Fibroblast of upper back skin (primary cell): Measurements from ENCODE around the gene MTF2.
"Not testable (repeated sequence)": the region's sequence is repeated elsewhere in the genome, so short reads cannot be mapped to it uniquely, and the experiment has no call there.

Experiments used
- DNase-seq: peaks from one replicate; pipeline ENCODE4 v3.0.0-alpha.2; 2013

Gene MTF2

DNA sequence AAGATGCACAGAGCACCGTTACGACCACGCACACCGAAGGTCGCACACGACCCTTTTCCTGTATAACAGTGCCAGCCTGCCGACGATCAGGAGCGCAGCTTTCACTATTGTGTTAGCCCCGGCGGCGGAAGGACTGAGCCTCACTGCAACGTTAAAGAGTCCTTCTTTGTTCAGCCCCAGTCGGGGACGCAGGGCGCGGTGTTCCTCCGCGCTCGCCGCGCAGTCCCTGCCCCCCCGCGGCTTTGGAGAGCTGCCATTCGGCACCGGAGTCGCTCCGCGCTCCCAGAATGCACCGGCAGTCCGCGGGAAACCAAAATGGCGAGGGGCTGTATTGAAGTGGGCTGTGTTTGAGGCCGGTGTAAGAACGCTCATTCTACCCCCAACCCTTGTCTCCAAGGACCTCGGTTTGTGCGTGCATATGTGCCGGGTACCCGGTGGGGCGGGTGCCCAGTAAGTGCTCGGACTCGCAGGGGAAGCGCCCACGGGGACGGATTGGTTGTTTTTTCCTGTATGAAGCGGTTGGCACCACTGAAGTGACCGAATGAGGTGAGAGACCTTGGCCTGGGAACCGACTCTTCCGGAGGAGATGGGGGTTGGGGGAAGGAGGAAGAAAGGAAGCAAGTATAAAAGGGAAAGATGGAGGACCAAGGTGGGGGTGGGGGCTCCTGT lies at the start of gene MTF2:
TSS of gene MTF2 (plus strand) at position 298 of the 669 bp plus-strand sequence. CDS start at position 542, 244 bp downstream.
- peak; percentile 97 for DNase-seq

DNA sequence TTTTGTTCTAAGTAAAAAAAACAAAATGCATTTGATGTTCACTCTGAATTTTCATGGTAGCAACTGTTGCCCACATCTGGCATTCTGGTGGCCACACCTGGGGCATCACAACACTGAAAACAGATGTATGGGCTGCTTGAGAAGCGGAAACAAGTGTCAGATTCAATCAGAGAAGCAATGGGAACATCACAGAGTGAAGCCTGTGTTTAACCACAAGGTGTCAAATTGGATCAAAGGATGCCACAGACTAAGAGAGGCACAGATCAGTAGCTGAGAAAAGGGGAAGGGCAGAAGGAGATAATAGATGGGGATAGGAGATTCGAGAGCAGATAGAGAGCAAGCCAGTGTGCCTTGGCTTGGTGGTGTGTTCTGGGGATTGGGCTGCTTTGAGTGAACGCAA lies 49.8 kb upstream of the MTF2 start:
- no peak for DNase-seq

GRCh38 chr1:93030191-93030590 lies 48.9 kb upstream of the MTF2 start:
- DNase-seq = not testable (repeated sequence)

DNA sequence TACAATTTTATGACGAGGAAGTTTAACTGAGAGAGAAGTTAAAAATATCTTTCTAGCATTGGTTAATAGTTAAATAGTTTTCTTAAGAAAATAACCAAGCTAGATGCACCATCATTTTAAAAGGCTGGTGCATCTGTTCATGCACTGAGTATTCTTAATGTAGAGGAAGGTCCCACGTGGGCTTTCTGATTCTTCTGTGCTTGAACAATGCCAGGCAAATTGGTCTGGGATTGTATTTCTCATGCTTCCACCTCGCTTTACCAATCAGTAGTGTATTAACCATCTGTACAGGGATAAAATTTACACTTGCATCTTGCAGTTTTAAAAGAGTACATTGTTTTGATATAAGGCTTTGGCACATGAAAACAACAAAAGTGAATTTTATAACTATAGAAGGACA lies 47.4 kb upstream of the MTF2 start:
- no peak for DNase-seq

- no peak for DNase-seq
Observed at GRCh38 chr1:93033029-93033428, 46.1 kb upstream of the MTF2 start.

GRCh38 chr1:93033785-93034184 lies 45.3 kb upstream of the MTF2 start:
- no peak for DNase-seq

- no peak for DNase-seq
Observed at GRCh38 chr1:93034397-93034796, 44.7 kb upstream of the MTF2 start.

GRCh38 chr1:93036672-93037071 lies 42.4 kb upstream of the MTF2 start:
- no peak for DNase-seq

DNA sequence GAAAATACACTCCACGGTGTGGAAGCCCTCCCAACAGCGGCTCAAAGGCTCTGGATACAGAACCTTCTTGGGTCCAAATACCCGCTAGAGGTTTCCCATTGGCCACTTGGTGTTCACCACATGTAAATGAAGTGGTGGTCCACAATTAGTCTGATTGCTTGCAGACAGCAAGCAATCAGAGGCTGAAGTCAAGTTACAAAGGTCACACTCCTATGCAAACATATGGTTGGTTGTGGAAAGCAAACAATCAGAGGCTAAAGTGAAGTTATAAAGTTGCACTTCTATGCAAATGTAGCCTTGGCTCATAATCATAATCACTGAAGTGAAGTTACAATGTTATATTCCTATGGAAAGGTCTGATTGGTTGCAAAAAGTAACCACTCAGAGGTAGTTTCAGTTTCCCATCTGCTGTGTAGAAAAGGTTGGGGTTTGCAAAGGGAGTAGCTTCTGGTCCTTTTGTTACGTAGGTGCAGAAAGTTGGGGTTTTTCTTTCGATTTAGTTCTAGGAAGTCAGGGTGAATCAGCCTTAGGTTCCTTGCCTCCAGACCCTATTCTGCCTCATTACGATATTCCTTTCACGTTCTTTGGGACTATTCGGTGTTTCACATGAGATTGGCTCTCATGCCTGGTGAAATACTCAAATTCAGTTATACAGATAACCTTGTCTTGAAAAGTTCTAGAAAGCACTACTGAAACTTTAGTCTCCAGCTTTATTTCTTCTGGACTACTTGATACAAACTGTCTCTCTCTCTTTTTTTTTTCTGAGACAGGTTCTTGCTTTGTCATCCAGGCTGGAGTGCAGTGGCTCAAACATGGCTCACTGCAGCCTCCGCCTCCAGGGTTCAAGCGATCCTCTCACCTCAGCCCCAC lies 36.7 kb upstream of the MTF2 start:
- DNase-seq = no peak

DNA sequence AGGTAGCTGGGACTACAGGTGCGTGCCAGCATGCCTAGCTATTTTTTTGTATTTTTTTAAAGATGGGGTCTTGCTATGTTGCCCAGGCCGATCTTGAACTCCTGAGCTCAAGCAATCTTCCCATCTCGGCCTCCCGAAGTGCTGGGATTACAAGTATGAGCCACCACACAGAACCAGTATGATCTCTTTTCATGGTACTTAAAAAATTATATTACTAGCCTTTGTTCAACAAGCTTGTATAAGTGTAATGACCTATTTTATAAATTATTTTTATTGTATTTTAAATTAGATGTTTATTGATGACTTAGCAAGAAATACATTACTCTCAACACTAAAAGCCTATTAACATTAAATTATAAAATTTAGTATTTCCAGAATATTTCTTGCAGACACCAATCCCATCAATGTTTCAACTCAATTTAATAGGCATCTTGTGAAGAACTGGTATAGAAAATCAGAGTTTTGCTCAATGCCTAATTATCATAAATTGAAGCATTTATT lies 36.0 kb upstream of the MTF2 start:
- no peak for DNase-seq

GRCh38 chr1:93047618-93048017 lies 31.5 kb upstream of the MTF2 start:
- DNase-seq = no peak

DNA sequence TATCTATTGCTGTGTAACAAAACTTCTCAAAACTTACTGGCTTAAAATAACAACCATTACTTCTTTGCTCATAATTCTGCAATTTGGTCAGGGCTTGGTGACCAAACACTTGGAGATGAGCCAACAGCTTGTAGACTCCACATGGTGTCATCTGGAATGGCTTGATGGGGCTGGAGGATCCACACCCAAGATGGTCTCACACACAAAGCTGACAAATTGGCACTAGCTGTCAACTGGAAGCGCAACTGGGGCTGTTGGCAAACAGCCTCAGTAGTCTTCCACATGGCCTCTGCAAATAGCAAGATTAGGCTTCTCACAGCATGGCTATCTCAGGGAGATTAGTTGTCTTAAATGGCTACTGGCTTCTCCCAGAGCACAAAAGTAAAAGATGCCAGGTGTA lies 27.1 kb upstream of the MTF2 start:
- DNase-seq = peak; percentile 1

DNA sequence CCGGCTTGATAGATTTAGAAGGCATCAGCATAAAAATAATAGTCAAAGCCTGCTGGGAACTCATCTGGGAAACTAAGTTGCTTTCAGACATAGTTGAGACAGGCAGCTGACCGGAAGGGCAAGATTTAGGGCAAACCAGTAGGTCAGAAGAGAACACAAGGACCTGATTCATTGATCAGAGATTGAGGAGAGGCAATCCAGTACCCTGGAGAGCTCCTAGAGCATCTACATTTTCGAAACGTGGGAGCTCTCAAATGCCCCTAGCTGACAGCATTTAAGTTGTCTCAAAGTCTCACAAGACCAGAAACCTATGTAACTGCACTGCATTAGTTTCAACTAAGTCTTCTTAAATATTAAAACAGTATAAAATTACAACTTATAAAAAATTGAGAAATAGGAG lies 22.9 kb upstream of the MTF2 start:
- DNase-seq = peak; percentile 35

- no peak for DNase-seq
Observed at GRCh38 chr1:93056649-93057048, 22.4 kb upstream of the MTF2 start.

DNA sequence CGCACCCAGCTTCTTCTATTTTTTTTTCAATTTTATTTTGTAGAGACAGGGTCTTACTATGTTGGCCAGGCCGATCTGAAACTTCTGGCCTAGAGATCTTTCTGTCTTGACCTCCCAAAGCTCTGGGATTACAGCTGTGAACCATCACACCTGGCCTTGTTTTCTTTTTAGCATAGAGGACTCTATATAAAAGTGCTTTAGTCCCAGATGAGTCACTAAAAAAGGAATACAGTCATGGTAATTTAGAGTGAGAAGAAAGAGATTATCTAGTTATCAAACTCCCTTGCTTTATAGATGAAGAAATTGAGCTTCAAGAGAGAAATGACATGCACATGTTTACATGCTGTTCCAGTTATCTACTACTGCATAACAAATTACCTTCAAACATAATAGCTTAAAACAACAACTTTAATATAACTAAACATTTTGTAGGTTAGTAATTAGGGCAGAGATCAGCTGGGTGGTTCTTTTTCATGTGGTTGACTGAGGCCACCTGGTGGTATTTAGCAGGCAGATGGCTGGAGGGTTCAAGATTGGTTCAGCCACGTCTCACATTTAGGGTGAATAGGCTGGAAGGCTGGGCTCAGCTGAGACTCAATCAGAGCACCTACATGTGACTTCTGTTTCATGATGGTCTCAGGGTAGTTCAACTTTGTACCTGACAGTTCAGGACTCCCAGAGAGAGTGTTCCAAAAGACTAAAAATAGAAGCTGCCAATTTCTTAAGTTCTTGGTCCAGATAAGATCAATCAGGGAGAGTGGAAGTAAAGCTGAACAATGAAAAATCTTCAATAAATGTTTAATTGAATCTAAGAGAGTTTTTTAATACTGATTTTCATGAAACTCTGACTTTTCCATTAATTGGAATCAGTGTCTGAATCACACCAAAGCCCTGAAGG lies 16.9 kb upstream of the MTF2 start:
- peak; percentile 22 for DNase-seq

- DNase-seq = no peak
Observed at GRCh38 chr1:93076268-93076667, 2.8 kb upstream of the MTF2 start.

DNA sequence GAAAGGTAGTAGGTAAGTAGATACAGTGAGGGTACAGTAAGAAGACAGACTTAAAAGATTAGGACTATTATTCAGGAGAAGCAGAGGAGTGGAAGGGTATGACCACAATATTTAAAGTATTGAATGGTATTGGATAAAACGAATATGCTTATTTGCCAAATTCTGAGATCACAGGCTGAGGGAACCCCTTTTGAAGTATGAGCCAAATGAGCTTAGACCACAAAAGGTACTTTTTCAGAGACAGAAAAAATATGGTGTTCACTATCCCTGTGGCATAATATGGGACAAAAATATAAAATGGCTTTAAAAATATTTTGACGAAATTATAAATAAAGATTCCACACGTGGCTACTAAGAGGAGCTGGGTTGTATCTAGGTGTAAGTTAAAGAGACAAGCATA lies 880 bp upstream of the MTF2 start:
- no peak for DNase-seq

DNA sequence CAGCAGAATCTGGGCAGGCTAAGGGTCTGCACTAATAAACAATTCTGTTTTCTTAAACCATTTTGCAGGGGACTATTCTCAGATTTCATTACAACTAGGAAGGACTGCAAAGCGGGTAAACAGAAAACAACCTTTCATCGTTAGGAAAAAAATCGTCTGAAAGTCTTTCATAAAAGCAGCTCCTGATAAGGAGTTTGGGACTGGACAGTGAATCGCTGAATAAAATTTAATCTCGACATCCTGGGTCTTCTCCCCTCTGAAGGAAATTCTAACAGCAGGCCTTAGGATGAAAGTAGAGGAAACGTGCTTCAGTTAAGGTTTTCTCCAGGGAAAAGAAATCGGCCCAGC lies 471 bp upstream of the MTF2 start:
- DNase-seq = no peak

- DNase-seq = no peak
Observed at GRCh38 chr1:93079685-93080141, 630 bp downstream of the MTF2 start.

DNA sequence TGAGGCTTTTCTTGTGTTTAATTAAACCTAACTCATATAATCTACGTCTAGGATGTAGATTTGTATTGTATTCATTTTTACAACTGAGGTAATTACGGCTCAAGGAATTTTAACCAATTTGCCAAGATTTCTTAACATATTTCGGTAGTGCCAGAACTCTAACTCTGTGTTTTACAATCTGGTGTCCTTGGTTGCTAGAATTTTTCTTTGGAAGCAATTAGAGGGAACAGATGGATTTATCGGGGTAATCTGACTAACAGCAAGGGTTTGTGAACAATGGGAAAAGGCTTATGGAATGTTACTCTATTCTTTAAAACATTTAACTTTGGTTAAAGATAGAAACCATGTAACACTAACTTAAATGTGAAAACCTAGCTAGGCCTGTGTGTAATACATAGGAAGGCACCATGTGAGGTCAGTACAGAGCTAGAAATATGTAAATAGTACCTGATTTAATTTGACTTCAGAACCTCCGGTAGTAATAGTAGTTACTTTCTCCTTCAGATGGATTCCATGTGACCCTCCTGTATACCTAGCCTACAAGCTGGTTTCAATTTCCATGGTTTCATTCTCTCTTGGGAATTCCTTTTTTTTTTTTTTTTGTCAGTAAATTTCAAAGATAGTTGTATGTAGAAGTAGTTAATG lies 1.2 kb downstream of the MTF2 start:
- DNase-seq = peak; percentile 79

DNA sequence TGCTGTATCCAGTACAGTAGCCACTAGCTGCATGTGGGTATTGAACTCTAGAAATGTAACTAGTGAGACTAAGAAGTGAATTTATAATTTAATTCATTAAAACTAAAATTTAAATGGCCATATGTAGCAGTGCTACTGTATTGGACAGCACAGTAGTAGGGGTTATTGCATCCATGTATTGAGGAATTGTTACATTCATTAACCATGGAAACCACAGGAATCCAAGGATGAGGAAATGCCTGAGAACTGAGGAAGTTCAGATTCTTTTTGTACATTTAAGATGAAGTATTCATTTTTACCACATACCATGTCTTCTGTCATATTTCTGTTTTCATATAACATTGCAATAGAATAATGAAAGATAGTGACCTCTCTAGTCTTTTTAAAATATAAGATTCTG lies 2.6 kb downstream of the MTF2 start:
- peak; percentile 90 for DNase-seq

DNA sequence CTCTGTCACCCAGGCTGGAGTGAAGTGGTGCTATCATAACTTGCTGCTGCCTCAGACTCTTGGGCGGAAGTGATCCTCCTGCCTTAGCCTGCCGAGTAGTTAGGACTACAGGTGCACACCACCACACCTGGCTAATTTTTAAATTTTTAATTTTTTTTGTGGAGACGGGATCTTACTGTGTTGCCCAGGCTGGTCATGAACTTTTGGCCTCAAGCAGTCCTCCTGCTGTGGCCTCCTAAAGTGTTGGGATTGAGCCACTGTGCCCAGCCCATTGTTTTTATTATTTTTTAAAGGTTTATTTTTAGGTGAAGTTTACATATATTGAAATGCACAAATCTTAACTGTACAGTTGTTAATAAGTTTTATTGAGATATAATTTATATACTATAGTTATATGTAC lies 3.2 kb downstream of the MTF2 start:
- no peak for DNase-seq

DNA sequence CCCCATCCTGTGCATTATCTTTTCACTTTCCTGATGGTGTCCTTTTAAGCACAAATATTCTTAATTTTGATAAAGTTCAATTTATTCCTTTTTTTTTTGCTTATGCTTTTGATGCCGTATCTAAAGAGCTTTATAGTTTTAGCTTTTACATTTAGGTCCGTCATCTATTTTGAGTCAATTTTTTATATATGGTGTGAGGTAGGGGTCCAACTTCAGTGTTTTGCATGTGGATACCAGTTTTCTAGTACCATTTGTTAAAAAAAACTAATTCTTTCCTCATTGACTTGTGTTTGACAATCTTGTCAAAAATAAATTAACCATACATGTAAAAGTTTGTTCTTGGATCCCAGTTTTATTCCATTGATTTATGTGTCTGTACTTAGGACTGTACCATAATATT lies 4.9 kb downstream of the MTF2 start:
- no peak for DNase-seq
